Activated CD4-positive, alpha-beta T cell treated with anti-CD3 and anti-CD28 coated beads, Interleukin-2, amount 50 U/mL, for 1 hour (primary cell): ENCODE results near the gene BTBD16.

Experiments used
- DNase-seq: peaks from one replicate; pipeline ENCODE4 v3.0.0-alpha.2; 2020

The BTBD16 gene

GRCh38 chr10:122271076-122271475 is at the start of gene BTBD16:
TSS of gene BTBD16 (plus strand) at chr10:122271296. CDS start at chr10:122275082, 3,786 bp downstream.
- no peak for DNase-seq

GRCh38 chr10:122221958-122222357 is 49.1 kb upstream of the BTBD16 start:
- DNase-seq: no peak

GRCh38 chr10:122222638-122223037 is 48.5 kb upstream of the BTBD16 start:
- no peak for DNase-seq

GRCh38 chr10:122224159-122224558 is 46.9 kb upstream of the BTBD16 start:
- DNase-seq: no peak

- DNase-seq: no peak
Observed at GRCh38 chr10:122225330-122225729, 45.8 kb upstream of the BTBD16 start.

GRCh38 chr10:122227754-122228153 is 43.3 kb upstream of the BTBD16 start:
- DNase-seq: no peak

- DNase-seq: no peak
Observed at GRCh38 chr10:122229666-122230065, 41.4 kb upstream of the BTBD16 start.

GRCh38 chr10:122230222-122230621 is 40.9 kb upstream of the BTBD16 start:
- DNase-seq: no peak

- no peak for DNase-seq
Observed at GRCh38 chr10:122232769-122233168, 38.3 kb upstream of the BTBD16 start.

GRCh38 chr10:122233857-122234348 is 37.2 kb upstream of the BTBD16 start:
- no peak for DNase-seq

- DNase-seq: no peak
Observed at GRCh38 chr10:122234416-122234815, 36.7 kb upstream of the BTBD16 start.

- no peak for DNase-seq
Observed at GRCh38 chr10:122236690-122237306, 34.3 kb upstream of the BTBD16 start.

GRCh38 chr10:122237331-122237990 is 33.6 kb upstream of the BTBD16 start:
- no peak for DNase-seq

GRCh38 chr10:122239578-122240257 is 31.4 kb upstream of the BTBD16 start:
- no peak for DNase-seq

GRCh38 chr10:122240401-122240800 is 30.7 kb upstream of the BTBD16 start:
- DNase-seq: no peak

- DNase-seq: no peak
Observed at GRCh38 chr10:122241836-122242235, 29.3 kb upstream of the BTBD16 start.

- no peak for DNase-seq
Observed at GRCh38 chr10:122243550-122243949, 27.5 kb upstream of the BTBD16 start.

GRCh38 chr10:122244001-122244975 is 26.8 kb upstream of the BTBD16 start:
- no peak for DNase-seq

- DNase-seq: no peak
Observed at GRCh38 chr10:122245136-122245535, 26.0 kb upstream of the BTBD16 start.

GRCh38 chr10:122245897-122246296 is 25.2 kb upstream of the BTBD16 start:
- DNase-seq: no peak

- DNase-seq: no peak
Observed at GRCh38 chr10:122246830-122247520, 24.1 kb upstream of the BTBD16 start.
